HEK293T (cell line): Measurements from ENCODE around the gene ZNF486.
"Not testable (repeated sequence)": the region's sequence is repeated elsewhere in the genome, so short reads cannot be mapped to it uniquely, and the experiment has no call there.

Experiments used
- CTCF ChIA-PET: fragments of 350-600 bp; formaldehyde crosslinking; extraction: SDS; loops from one replicate; lab custom pipeline; 2021; ENCODE audit warnings: antibody characterized with exemption, inconsistent platforms; lab: Yijun Ruan, JAX
- POLR2A ChIA-PET: fragments of 350-600 bp; formaldehyde crosslinking; extraction: SDS; loops from one replicate; lab custom pipeline; 2020; ENCODE audit warnings: antibody characterized with exemption, inconsistent platforms; lab: Yijun Ruan, JAX
- DNase-seq: peaks from one replicate; pipeline ENCODE4 v3.0.0; 2012; ENCODE audit warnings: mixed read lengths; ENCODE audit errors: extremely low spot score
- ARNT ChIP-seq: fragments of 450-650 bp; IDR thresholded peaks from 2 replicates; pipeline ENCODE4 v1.6.1; 2017; ENCODE audit warnings: mild to moderate bottlenecking
- BHLHE40 ChIP-seq: fragments of 450-650 bp; IDR thresholded peaks from 2 replicates; pipeline ENCODE4 v1.6.1; 2016; ENCODE audit warnings: mild to moderate bottlenecking, moderate library complexity, borderline replicate concordance
- CTBP1 ChIP-seq: fragments of 450-650 bp; IDR thresholded peaks from 2 replicates; pipeline ENCODE4 v1.6.1; 2016; ENCODE audit warnings: borderline replicate concordance
- ELF4 ChIP-seq: fragments of 450-650 bp; IDR thresholded peaks from 2 replicates; pipeline ENCODE4 v1.6.1; 2017; ENCODE audit warnings: antibody characterized with exemption
- FOXA1 ChIP-seq: fragments of 450-650 bp; IDR thresholded peaks from 2 replicates; pipeline ENCODE4 v1.6.1; 2016; ENCODE audit warnings: mild to moderate bottlenecking
- FOXK2 ChIP-seq: fragments of 450-650 bp; IDR thresholded peaks from 2 replicates; pipeline ENCODE4 v1.6.1; 2016; ENCODE audit warnings: mild to moderate bottlenecking
- FOXM1 ChIP-seq: fragments of 450-650 bp; IDR thresholded peaks from 2 replicates; pipeline ENCODE4 v1.6.1; 2017; ENCODE audit warnings: mild to moderate bottlenecking, borderline replicate concordance
- HDGF ChIP-seq: fragments of 450-650 bp; IDR thresholded peaks from 2 replicates; pipeline ENCODE4 v1.6.1; 2017; ENCODE audit warnings: antibody characterized with exemption, borderline replicate concordance
- L3MBTL2 ChIP-seq: fragments of 450-650 bp; conservative IDR thresholded peaks from 2 replicates; pipeline ENCODE4 v1.6.1; 2016; ENCODE audit warnings: mild to moderate bottlenecking
- LEF1 ChIP-seq: fragments of 450-650 bp; IDR thresholded peaks from 2 replicates; pipeline ENCODE4 v1.6.1; 2017; ENCODE audit warnings: mild to moderate bottlenecking, borderline replicate concordance
- NFRKB ChIP-seq: fragments of 450-650 bp; IDR thresholded peaks from 2 replicates; pipeline ENCODE4 v1.6.1; 2016; ENCODE audit warnings: mild to moderate bottlenecking, moderate library complexity
- PKNOX1 ChIP-seq: fragments of 450-650 bp; IDR thresholded peaks from 2 replicates; pipeline ENCODE4 v1.6.1; 2016
- SP1 ChIP-seq: fragments of 450-650 bp; IDR thresholded peaks from 2 replicates; pipeline ENCODE4 v1.6.1; 2017
- SUZ12 ChIP-seq: fragments of 450-650 bp; IDR thresholded peaks from 2 replicates; pipeline ENCODE4 v1.6.1; 2016; ENCODE audit warnings: mild to moderate bottlenecking
- TARDBP ChIP-seq: fragments of 450-650 bp; IDR thresholded peaks from 2 replicates; pipeline ENCODE4 v1.6.1; 2016
- ZNF384 ChIP-seq: fragments of 450-650 bp; IDR thresholded peaks from 2 replicates; pipeline ENCODE4 v1.6.1; 2016

ZNF486 gene

DNA sequence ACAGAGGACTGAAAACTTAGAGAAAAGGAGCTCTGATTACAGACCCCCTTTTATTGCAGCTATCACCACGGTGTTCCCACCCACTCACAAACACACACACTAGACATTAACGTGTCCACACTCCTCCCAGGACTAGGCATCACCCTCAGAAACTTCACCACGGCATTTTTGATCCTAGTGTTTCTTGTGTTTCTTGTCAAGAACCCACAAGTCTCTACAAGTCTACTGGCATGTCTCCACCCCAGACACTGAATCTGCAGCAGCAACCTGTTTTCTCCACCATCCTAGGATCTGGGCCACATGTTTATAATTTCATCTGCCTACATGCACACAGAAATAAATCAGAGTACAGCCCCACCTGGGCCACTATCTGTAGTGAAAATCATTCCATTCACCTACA is 4.3 kb downstream of the ZNF486 start:
- CTCF ChIA-PET, result no interaction called here
- TF ChIP-seq SP1, result no peak
- no peak for TF ChIP-seq ELF4
- no peak for TF ChIP-seq NFRKB
- POLR2A ChIA-PET, result no interaction called here
- no peak for DNase-seq

- CTCF ChIA-PET, POLR2A ChIA-PET: not testable (repeated sequence)
Measured at GRCh38 chr19:20175848-20176247, 8.8 kb downstream of the ZNF486 start.

DNA sequence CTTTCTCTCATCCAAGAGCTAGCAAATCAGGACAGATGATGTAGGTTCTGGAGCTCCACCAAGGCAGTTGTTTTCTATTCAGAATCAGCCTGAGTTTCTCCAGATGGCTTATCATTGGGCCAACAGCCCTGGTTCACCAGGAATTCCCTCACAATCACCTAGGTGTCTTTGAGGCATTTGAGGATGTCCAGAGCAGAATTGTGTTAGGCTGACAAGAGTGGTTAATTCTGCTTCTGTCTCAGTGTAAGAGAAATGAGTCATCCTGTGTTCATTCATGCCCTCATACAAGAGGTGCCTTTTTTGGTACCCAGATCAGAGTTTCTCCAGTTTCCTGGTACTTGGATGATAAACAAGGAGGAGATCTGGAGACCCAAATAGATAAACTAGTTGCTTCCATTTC is 12.9 kb downstream of the ZNF486 start:
- DNase-seq, CTCF ChIA-PET, POLR2A ChIA-PET: not testable (repeated sequence)

More at GRCh38 chr19:20175848-20176247, 8.8 kb downstream of the ZNF486 start:
- not testable (repeated sequence) for DNase-seq

DNA sequence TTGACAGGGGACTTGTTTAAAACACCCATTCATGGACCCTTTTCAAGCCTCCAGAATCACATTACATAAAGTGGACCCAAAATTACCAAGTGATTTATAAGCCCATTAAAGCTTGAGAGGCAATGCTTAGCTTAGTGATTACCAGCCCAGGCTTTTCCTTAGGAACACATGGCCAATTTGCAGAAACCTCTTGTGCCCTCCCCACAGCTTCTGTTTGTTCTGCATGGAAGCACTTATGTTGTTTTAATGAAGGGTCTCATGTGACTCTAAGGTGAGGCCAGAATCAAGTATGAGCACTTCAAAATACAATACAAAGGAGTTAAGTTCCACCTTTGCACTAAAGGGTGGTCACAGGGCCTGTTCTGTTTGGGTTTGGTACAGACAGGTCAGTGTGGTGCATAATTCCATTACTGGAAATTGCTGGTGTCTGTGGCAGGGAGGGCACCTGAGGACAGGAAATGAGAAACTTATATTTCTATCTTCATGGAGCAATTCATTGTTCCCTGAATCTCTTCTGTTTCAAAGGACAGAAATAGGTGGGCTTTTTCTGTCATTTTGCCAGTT is 15.3 kb downstream of the ZNF486 start:
- no peak for DNase-seq
- ChIA-PET POLR2A (no interaction called here), CTCF (interaction anchor here (0.6 kb wide), 1 partner anchor 623 kb away, joined by 4 read pairs; no protein-coding TSS in a partner anchor)
- no peak for TF ChIP-seq SUZ12
- TF ChIP-seq NFRKB, result no peak
- TF ChIP-seq ZNF384, result no peak
- TF ChIP-seq LEF1, result no peak
- TF ChIP-seq HDGF, result no peak
- no peak for TF ChIP-seq ARNT
- TF ChIP-seq ELF4, result no peak
- no peak for TF ChIP-seq CTBP1
- TF ChIP-seq SP1, result no peak
- TF ChIP-seq FOXM1, result no peak

DNA sequence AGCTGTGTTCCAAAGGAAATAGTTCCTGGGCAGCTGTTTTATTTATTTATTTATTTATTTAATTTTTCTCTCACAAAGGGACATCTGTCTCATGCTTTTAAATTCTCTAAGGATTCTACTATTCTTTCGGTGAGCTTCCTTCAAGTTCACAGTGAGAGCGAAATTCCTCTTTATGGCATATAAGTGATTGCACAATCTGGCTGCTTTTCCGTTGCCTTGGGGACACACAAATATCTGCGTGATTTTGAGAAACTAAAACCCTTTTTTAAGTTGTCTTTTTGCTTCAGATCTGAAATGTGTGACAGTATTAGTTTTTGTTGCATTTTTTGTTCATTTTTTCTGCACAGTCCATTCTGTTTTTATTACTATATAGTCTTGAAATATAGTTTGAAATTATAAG is 19.2 kb downstream of the ZNF486 start:
- POLR2A ChIA-PET, result no interaction called here
- DNase-seq, result no peak
- TF ChIP-seq LEF1 (no peak), ELF4 (no peak), ARNT (no peak)
- CTCF ChIA-PET, result no interaction called here

DNA sequence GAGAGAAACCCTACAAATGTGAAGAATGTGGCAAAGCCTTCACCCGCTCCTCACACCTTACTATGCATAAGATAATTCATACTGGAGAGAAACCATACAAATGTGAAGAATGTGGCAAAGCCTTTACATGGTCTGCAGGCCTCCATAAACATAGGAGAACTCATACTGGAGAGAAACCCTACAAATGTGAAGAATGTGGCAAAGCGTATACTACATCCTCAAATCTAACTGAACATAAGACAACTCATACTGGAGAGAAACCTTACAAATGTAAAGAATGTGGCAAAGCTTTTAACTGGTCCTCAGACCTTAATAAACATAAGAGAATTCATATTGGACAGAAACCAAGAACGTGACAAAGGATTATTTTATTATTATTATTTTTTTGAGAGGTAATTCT is 30.7 kb downstream of the ZNF486 start:
- no peak for DNase-seq
- TF ChIP-seq PKNOX1 (no peak), ARNT (no peak), NFRKB (no peak), HDGF (no peak), FOXK2 (no peak), BHLHE40 (no peak), LEF1 (no peak), CTBP1 (no peak), FOXM1 (no peak), FOXA1 (no peak), ELF4 (no peak), SP1 (no peak), SUZ12 (no peak)
- ChIA-PET CTCF (no interaction called here), POLR2A (no interaction called here)

- no peak for TF ChIP-seq SUZ12
- no peak for TF ChIP-seq LEF1
- no peak for TF ChIP-seq NFRKB
- TF ChIP-seq SP1, result no peak
- TF ChIP-seq PKNOX1, result no peak
- no peak for TF ChIP-seq BHLHE40
- no peak for TF ChIP-seq FOXK2
- no peak for TF ChIP-seq FOXM1
- no peak for TF ChIP-seq ELF4
- no peak for TF ChIP-seq FOXA1
- no peak for TF ChIP-seq L3MBTL2
- TF ChIP-seq CTBP1, result no peak
- no peak for TF ChIP-seq ZNF384
- no peak for TF ChIP-seq TARDBP
- no peak for TF ChIP-seq ARNT
- TF ChIP-seq HDGF, result no peak
- ChIA-PET CTCF (no interaction called here), POLR2A (no interaction called here)
- DNase-seq, result no peak
Measured at GRCh38 chr19:20209051-20209450, 42.0 kb downstream of the ZNF486 start.

DNA sequence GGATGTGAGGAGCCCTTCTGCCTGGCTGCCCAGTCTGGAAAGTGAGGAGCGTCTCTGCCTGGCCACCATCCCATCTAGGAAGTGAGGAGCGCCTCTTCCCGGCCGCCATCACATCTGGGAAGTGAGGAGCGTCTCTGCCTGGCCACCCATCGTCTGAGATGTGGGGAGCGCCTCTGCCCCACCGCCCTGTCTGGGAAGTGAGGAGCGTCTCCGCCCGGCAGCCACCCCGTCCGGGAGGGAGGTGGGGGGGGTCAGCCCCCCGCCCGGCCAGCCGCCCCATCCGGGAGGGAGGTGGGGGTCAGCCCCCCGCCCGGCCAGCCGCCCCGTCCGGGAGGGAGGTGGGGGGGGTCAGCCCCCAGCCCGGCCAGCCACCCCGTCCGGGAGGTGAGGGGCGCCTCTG is 47.4 kb downstream of the ZNF486 start:
- DNase-seq, CTCF ChIA-PET, POLR2A ChIA-PET: not testable (repeated sequence)

DNA sequence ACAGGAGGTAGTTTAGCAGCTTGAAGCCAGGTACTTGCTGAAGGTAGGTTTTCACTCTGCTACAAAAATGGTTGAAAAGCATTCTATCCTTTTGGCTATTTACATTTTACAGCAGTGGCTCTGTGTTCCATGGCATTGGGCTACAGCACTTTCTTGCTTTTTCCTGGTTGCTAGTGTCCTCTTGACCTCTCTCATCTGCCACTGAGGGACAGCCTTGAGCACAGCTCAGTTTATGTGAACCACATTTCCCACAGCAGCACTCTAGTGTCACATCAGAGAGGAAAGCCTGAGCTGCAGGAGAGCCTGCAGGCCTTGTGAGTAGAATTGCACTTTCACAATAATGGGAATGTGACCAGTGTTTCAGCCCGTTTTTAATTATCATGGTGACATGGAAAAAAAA is 54.6 kb downstream of the ZNF486 start:
- DNase-seq, CTCF ChIA-PET, POLR2A ChIA-PET: not testable (repeated sequence)
